Coronary artery (tissue), 2 donors: ENCODE results near the gene CABLES1.
"Not testable (repeated sequence)": the region's sequence is repeated elsewhere in the genome, so short reads cannot be mapped to it uniquely, and the experiment has no call there.

Source experiments
- DNase-seq: peaks from one replicate; pipeline ENCODE4 v3.0.0-alpha.2; 2017; ENCODE audit warnings: low spot score
- H3K27ac ChIP-seq, 2 donors: fragments of 200-600 bp; sonication (generic); one replicate each; pipeline ENCODE4 v1.5.1; 2016 to 2019
- H3K4me3 ChIP-seq: fragments of 200-600 bp; sonication (generic); 2 replicates; pipeline ENCODE4 v1.5.1; 2016; ENCODE audit warnings: mild to moderate bottlenecking, moderate library complexity
- TF ChIP-seq, protein P1 (sequence below): fragments of 200-600 bp; sonication (generic); IDR thresholded peaks from one replicate; pipeline ENCODE4 v1.5.1; 2019; ENCODE audit warnings: antibody characterized with exemption

CABLES1 gene

DNA sequence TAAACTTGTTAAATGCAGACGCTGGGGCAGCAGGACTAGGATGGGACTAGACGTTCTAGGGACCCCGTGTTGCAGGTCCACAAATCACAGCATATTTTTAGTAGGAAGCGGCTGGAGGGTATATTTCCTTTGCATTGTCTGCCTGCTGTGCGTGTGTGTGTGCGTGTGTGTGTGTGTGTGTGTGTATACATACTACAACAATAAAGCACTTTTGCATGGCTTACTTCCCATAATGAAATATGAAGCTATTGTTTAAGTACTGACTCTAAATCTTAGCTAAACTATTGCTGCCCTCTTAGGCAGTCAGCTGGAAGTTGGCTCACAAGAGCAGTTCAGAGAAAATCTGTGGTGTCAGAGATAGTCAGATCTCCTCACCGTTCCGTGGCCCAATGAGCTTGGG is 133.4 kb downstream of the CABLES1 start:
- DNase-seq: no peak
- H3K27ac ChIP-seq: no peak overlapping the region
- TF ChIP-seq, protein P1, sequence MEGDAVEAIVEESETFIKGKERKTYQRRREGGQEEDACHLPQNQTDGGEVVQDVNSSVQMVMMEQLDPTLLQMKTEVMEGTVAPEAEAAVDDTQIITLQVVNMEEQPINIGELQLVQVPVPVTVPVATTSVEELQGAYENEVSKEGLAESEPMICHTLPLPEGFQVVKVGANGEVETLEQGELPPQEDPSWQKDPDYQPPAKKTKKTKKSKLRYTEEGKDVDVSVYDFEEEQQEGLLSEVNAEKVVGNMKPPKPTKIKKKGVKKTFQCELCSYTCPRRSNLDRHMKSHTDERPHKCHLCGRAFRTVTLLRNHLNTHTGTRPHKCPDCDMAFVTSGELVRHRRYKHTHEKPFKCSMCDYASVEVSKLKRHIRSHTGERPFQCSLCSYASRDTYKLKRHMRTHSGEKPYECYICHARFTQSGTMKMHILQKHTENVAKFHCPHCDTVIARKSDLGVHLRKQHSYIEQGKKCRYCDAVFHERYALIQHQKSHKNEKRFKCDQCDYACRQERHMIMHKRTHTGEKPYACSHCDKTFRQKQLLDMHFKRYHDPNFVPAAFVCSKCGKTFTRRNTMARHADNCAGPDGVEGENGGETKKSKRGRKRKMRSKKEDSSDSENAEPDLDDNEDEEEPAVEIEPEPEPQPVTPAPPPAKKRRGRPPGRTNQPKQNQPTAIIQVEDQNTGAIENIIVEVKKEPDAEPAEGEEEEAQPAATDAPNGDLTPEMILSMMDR: no peak
- no peak overlapping the region for H3K4me3 ChIP-seq

GRCh38 chr18:23269068-23269467 is 133.8 kb downstream of the CABLES1 start:
- DNase-seq, H3K4me3 ChIP-seq, H3K27ac ChIP-seq: not testable (repeated sequence)

DNA sequence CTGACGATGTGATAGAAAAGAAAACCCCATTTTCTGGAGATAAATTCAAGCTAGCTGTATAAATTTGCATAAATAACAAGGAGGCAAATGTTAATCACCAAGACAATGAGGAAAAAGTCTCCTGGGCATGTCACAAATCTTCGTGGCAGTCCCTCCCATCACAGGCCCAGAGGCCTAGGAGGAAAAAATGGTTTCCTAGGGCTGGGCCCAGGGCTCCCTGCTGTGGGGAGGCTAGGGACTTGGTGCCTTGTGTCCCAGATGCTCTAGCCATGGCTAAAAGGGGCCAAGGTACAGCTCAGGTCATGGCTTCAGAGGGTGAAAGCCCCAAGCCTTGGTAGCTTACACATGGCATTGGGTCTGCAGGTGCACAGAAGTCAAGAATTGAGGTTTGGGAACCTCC is 134.6 kb downstream of the CABLES1 start:
- Histone ChIP-seq H3K27ac (no peak overlapping the region), H3K4me3 (no peak overlapping the region)
- TF ChIP-seq, protein P1: no peak
- no peak for DNase-seq

DNA sequence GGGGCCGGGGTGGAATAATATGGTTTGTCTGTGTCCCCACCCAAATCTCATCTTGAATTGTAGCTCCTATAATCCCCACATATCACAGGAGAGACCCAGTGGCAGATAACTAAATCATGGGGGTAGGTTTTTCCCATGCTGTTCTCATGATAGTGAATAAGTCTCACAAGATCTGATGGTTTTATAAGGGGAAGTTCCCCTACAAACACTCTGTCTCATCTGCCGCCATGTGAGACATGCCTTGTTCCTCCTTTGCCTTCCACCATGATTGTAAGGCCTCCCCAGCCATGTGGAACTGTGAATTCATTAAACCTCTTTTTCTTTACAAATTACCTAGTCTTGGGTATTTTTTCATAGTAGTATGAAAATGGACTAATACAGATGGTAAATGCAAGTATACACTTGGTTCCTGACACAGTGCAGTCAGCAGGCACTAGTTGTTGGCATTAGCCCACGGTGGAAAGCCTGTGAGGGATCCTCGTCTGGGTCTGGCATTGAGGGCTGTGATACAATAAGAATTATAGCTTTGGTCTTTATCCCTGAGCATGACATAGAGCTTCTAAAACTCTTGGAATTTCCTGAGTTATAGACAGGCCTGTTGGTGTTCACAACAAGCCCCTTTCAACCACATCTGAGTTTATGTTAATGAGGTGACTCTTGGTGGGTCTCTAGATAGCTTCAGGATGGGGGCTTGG is 135.8 kb downstream of the CABLES1 start:
- Histone ChIP-seq H3K27ac (no peak overlapping the region), H3K4me3 (no peak overlapping the region)
- DNase-seq: no peak
- TF ChIP-seq, protein P1: no peak

- no peak for DNase-seq
- Histone ChIP-seq H3K4me3 (no peak overlapping the region), H3K27ac (no peak overlapping the region)
- TF ChIP-seq, protein P1: no peak
Measured at GRCh38 chr18:23272498-23273232, 137.4 kb downstream of the CABLES1 start.

DNA sequence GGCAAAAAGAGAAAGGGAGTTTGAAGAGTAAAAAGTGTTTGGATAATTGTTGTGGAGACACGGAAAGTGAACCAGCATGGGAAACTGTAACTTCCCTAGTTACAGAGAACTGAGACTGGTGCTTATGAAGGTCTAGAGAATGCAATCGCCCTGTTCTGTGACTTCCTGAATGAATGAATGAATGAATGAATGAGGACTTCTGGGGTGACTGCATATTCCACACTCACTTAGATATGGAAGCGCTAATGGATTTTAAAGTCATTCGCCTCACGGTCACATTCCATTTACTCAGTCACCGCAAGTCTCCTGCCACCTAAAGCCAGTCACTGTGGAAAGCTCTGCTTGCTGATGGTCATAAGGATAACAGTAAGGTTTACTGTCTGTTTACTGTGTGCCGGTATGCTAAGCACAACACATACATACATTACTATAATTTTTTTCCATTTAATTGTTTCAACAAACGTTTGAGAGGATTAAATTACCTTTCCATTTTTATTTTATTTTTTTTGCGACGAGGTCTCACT is 138.2 kb downstream of the CABLES1 start:
- Histone ChIP-seq H3K4me3 (no peak overlapping the region), H3K27ac (no peak overlapping the region)
- no peak for DNase-seq
- TF ChIP-seq, protein P1: no peak

- Histone ChIP-seq H3K4me3 (no peak overlapping the region), H3K27ac (no peak overlapping the region)
- no peak for DNase-seq
- TF ChIP-seq, protein P1: no peak
Measured at GRCh38 chr18:23274638-23275482, 139.6 kb downstream of the CABLES1 start.
